Esophagus muscularis mucosa (tissue), 4 donors: ENCODE results near the gene SLC25A33.

Experiments used
- EP300 ChIP-seq: sonication (generic); formaldehyde crosslinking; IDR thresholded peaks from one replicate; pipeline ENCODE4 v1.6.1; 2017; ENCODE audit warnings: antibody characterized with exemption
- POLR2A ChIP-seq: fragments of 450-650 bp; IDR thresholded peaks from one replicate; pipeline ENCODE4 v1.6.1; 2017; ENCODE audit warnings: antibody characterized with exemption, moderate library complexity, mild to moderate bottlenecking, low read depth
- POLR2AphosphoS5 ChIP-seq, 2 donors: sonication (generic); formaldehyde crosslinking; IDR thresholded peaks; one replicate each; pipeline ENCODE4 v1.6.1; 2017; ENCODE audit warnings: antibody characterized with exemption in 2 of 2
- TF ChIP-seq, protein P1 (sequence below), 3 experiments: fragments of 200-600 bp in 2 of 3; fragments of 450-650 bp in 1 of 3; sonication (generic) in 2 of 3; IDR thresholded peaks; one replicate each; pipeline ENCODE4 v1.5.1; 2017 to 2019; ENCODE audit warnings: antibody characterized with exemption in 3 of 3, mild to moderate bottlenecking in 2 of 3, moderate library complexity in 1 of 3

DNA sequence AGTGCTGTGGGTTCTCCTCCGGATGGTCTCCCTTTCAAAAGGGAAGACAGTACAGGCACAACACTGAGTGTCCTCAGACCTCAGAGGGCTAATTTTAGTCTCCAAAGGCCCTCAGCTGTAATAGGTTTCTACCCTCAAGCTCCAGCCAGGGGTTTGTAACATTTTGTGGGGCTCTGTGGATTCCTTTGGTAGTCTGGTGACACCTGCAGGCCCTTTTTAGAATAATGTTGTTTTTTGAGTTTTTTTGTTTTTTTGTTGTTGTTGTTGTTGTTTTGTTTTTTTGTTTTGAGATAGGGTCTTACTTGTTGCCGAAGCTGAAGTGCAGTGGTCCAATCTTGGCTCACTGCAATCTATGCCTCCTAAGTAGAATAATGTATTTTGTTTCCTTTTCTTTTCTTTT lies 34.5 kb downstream of the SLC25A33 start:
- TF ChIP-seq, protein P1, sequence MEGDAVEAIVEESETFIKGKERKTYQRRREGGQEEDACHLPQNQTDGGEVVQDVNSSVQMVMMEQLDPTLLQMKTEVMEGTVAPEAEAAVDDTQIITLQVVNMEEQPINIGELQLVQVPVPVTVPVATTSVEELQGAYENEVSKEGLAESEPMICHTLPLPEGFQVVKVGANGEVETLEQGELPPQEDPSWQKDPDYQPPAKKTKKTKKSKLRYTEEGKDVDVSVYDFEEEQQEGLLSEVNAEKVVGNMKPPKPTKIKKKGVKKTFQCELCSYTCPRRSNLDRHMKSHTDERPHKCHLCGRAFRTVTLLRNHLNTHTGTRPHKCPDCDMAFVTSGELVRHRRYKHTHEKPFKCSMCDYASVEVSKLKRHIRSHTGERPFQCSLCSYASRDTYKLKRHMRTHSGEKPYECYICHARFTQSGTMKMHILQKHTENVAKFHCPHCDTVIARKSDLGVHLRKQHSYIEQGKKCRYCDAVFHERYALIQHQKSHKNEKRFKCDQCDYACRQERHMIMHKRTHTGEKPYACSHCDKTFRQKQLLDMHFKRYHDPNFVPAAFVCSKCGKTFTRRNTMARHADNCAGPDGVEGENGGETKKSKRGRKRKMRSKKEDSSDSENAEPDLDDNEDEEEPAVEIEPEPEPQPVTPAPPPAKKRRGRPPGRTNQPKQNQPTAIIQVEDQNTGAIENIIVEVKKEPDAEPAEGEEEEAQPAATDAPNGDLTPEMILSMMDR (IDR thresholded peaks at IDR 0.05): peak; percentile 29 to 40 (median 36)
- TF ChIP-seq POLR2A: no peak
- no peak for TF ChIP-seq POLR2AphosphoS5 (IDR thresholded peaks at IDR 0.05)
- no peak for TF ChIP-seq EP300
